NCI-H146 treated with DMSO at 0.1 percent for 48 hours (cell line): Measurements from ENCODE around the gene FOCAD.
"Not testable (repeated sequence)": the region's sequence is repeated elsewhere in the genome, so short reads cannot be mapped to it uniquely, and the experiment has no call there.

Experiments
- DNase-seq: peaks from one replicate; lab custom pipeline; 2025; ENCODE audit not compliant: unreplicated experiment; lab: John Stamatoyannopoulos, UW

The FOCAD gene

DNA sequence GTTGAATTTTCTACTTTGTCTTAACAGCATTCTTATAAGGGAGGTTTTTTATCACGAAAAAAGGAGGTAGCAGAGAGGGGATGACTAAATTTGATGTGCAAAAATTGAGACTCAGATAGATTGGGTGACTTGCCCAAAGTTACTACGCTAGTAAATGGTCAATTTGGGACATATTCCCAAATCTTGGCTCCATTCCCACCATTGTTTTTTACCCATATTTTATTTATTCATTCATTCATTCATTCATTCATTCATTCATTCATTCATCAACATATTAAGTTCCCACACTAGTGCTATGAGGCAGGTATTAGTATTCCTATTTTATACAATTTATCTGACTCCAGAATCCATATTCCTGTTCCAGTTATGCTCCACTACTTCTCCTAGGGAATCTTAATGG lies 261.8 kb downstream of the FOCAD start:
- no peak for DNase-seq

DNA sequence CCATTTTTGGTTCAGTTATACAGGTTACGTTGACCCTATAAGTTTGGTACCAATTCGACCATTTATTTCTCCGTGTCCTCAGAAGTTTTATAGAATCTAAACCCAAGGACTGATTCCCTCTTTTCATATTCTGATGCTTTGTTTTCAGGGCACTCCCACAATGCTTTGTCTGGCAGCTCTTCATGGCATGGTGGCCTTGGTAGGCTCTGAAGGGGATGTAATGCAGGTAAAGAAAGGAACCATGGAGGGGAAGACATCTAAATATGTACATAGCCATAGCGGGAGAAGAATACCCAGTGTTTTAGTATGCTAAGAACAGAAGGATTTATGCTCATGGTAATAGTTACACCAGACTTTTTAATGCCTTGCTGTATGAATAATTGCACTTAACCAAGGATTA lies 264.6 kb downstream of the FOCAD start:
- no peak for DNase-seq

DNA sequence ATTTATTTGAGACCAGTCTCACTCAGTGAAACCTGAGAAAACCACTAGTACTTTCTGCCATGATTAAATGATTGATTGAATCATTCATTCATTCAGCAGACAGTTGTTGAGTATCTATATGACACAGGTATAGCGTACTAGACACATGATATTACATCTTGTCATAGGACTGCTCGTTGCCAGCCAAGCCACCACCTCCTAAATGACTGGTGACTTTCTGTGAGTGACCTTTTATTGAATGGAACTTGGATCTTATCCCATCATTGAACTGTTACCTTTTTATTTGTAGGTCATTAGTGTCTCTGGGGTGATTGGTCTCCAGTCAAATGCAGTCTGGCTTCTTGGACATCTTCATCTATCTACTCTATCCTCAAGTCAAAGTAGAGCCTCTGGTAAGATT lies 266.6 kb downstream of the FOCAD start:
- no peak for DNase-seq

DNA sequence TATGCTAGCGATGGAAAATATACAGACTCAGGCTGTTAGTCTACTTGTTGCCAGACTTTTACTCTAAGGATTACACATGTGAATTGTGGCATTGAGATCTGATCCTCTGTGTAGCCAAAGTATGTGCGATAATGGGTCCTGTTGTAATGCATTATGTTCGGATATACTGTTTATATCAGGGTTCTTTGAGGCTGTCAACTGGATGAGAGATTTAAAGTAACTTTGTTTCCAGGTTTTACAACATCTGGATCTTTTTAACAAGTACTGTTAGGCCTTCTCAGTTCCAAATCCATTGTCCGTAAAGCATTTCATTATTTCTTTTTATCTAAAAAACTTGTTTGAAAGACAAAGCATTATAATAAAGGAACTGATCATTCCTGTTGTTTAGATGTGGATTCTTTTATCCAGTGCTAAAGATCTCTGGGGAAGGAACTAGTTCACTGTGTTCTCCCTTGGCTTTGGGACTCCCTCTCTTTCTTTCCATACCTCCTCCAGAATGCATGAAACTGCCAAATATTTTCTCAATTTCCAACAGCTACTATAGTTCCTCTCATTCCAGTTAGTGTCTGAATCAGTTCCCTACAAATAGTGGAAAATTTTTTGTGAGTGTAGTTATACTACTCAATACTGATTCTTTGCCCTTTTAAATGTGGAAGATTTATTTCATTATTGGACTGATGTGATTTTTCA lies 278.6 kb downstream of the FOCAD start:
- DNase-seq: no peak

DNA sequence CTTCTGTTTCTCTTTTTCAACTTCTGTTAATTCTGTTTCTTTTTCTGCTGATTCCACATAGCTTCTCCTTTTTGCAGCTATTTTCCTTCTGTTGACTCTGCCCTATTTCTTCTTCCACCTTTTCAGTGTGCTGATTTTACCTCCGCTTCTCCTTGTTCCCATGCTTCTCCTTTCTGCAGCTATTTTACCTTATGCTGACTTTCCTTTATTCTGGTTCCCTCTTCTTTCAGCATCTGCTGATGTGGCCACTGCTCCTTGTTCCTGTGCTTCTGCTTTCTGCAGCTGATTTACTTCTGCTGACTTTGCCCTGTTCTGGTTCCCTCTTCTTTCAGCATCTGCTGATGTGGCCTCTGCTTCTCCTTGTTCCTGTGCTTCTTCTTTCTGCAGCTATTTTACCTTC lies 288.6 kb downstream of the FOCAD start:
- no peak for DNase-seq

DNA sequence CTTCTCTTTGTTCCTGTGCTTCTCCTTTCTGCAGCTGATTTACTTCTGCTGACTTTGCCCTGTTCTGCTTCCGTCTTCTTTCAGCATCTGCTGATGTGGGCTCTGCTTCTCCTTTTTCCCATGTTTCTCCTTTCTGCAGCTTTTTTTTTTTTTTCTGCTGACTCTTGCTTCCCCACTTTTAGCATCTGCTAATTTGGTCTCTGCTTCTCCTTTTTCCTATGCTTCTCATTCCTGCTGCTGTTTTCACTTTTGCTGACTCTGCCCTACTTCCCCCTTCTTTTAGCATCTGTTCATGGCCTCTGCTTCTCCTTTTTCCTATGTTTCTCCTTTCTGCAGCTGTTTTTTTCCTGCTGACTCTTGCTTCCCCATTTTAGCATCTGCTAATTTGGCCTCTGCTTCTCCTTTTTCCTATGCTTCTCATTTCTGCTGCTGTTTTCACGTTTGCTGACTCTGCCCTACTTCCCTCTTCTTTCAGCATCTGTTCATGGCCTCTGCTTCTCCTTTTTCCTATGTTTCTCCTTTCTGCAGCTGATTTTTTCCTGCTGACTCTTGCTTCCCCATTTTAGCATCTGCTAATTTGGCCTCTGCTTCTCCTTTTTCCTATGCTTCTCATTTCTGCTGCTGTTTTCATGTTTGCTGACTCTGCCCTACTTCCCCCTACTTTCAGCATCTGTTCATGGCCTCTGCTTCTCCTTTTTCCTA lies 289.3 kb downstream of the FOCAD start:
- not testable (repeated sequence) for DNase-seq

DNA sequence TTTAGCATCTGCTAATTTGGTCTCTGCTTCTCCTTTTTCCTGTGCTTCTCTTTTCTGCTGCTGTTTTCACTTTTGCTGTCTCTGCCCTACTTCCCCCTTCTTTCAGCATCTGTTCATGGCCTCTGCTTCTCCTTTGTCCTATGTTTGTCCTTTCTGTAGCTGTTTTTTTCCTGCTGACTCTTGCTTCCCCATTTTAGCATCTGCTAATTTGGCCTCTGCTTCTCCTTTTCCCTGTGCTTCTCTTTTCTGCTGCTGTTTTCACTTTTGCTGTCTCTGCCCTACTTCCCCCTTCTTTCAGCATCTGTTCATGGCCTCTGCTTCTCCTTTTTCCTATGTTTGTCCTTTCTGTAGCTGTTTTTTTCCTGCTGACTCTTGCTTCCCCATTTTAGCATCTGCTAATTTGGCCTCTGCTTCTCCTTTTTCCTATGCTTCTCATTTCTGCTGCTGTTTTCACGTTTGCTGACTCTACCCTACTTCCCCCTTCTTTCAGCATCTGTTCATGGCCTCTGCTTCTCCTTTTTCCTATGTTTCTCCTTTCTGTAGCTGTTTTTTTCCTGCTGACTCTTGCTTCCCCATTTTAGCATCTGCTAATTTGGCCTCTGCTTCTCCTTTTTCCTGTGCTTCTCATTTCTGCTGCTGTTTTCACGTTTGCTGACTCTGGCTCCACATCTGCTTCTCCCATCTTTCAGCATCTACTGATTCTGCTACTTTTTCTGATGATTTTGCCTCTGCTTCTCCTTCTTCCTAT lies 290.3 kb downstream of the FOCAD start:
- DNase-seq: not testable (repeated sequence)

DNA sequence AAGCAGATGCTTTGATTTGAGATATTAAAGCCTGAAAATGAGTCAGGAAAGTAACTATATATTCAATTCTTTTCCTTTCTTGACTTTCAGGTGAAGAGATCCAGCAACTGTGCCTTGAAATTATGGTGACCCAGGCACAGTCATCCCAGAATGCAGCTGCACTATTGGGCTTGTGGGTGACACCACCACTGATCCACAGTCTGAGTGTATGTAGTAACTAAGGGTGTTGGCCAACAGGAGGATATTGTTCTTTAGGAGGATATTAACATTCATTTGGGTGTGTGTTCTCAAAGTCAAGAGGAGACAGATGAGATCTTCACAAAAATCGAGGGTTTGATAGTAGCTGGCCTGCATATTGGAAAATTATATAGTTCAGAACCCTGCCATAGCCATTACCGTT lies 294.2 kb downstream of the FOCAD start:
- no peak for DNase-seq

DNA sequence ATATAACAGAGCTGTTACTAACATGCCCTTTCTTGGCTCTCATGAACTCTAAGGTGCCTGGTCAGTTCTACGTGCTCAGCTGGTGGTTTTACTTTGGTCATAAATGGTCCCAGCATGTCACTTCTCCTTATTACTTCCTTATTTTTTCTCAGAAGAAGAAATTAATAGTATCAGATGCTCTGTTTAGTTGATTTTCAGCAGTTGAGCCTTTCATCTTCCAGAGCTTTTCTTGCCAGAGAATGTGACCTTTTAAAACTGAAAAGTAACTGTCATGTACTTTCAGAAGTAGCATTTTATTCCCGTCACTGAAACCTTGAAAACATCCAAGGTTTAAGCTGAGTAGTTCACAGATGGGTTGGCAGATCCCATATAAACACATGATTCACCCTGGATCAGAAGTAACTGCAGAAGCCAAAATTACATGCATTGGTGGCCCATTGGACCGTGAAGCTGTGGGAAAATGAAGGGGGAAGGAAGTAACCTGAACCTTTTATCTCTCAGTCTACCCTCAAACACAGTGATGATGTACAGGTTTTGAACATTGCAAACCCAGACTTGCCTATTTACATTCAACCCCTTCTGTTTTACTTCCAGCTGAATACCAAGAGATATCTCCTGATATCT lies 296.9 kb downstream of the FOCAD start:
- DNase-seq: no peak

DNA sequence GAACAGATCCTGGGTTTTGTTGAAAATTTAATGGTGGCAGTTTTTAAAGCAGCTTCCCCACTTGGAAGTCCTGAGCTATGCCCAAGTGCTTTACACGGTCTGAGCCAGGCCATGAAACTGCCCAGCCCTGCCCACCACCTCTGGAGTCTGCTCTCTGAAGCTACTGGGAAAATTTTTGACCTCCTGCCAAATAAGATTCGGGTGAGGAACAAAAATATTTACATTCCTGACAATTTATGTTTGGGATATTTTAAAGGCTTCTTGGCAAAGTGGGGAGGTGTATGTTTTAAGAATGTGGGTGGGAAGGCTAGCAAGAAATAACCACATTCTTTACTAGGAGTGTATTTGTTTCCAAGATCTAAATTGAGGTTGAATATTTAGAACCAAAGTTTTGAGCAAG lies 297.4 kb downstream of the FOCAD start:
- no peak for DNase-seq

DNA sequence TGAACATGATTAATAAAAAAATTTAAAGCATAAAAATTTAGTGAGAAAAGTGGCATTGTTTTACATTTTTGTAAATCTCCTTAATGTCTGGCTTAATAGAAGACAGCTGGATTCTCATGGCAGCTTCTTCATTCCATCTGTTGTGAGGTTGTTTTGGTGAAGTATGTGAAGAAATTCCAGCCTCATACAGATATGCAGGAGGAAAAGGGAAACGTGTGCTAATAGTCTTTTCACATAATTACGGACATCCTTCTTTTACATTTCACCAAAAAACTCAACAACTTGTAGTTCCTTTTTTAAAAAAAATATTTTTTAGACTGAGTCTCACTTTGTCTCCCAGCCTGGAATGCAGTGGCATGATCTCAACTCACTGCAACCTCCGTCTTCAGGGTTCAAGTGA lies 300.4 kb downstream of the FOCAD start:
- DNase-seq: no peak

DNA sequence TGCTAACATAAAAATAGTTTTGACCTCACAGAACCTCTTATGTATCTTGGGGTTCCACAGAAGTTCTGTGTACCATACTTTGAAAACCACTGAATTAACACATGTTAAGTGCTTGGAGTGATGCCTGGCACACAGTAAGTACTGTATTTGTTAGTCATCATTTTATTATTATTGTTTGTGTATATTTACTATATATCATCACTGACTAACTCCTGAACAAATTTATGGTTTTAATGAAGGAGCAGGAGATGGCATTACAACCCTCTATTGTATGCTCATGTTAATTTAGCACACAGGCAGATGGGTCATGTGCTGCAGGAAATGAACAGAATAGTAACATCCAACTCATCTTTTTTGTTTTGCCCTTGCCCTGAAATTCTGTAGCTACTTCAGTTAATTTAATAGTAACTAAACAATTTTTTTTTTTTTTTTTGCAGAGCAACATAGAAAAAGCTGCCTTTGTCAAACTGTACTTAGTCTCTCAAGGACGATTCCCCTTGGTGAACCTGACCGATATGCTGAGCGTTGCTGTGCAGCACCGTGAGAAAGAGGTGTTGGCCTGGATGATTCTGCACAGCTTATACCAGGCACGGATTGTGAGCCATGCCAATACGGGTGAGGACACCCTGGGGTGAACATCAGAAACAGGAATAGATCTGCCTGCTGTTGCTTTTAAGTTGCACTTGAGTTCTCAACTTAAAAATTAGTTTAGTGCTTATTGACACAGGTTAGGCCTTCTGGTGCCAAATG lies 302.0 kb downstream of the FOCAD start:
- DNase-seq: no peak

DNA sequence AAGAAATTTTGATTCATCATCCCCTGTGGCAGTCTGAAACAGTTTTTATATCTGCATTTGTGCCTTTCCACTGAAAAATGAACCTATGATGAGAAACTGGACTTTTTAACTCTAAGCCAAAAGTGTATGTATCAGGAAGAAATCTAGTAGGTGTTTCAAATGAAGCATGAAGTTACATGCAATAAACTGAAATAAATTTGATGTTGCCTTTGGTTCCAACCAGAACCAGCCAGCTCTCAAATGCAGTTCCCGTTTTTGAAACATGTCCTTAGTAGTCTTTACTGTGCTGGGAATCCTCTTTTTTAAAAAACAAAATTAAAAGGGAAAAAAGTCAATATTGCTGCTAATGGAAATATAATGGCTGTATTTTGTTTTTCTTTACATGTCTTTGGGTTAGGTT lies 303.5 kb downstream of the FOCAD start:
- DNase-seq: no peak

DNA sequence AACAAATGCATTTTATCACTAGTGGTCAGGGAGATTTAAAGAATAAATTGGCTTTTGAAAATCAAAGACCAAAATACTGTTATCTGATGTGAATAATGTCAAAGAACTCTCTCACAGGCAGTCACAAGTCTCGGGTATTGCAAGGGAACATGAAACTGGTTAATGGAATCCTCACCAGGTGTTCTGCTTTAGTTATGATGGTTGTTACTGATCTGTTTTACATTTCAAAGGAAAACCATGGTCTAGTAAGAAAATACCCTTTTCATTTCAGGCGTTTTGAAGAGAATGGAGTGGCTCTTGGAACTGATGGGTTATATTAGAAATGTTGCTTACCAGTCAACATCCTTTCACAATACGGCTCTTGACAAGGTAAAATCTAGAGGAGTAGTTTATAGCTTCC lies 304.0 kb downstream of the FOCAD start:
- DNase-seq: no peak

DNA sequence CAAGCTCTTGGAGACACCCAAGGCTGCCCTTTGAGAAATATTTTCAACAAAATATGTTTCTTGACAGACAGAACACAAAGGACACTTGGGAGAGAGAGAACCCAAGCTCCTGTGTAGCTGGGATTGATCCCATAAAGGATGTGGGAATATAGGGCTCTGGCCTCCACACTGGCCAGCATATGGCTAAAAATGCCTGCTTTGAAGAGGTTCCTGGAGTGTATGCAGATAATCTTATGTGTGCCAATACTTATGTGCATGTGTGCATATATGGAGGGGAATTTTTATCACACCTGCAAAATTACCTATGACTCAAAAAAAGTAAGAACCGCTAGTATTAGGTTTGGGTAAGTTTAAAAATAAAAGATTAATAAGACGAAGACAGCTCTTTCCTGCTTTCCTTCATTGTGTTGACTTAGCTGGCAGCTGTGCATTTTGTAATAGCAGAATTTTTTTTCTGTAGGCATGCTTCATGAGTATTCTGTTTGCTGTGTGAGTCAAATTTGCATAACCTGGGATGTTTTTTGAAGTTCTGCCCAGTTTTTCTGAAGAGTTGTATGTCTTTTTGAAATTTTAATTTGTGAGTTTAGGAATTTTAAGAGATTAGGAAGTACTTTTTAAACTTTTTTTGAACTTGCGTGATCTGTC lies 304.7 kb downstream of the FOCAD start:
- DNase-seq: no peak

DNA sequence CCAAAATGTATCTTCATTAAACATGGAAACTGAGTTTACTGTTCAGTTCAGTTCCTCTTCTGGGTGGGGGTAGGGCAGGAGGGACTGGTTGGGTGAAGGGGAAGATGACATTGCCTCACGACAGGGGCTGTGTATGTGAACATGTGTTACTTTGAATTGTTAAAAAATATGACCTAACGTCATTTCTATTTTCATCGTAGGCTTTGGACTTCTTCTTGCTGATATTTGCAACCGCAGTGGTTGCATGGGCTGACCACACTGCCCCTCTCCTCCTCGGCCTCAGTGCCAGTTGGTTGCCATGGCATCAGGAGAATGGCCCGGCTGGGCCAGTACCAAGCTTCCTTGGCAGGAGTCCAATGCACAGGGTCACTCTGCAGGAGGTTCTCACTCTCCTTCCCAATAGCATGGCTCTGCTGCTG lies 305.9 kb downstream of the FOCAD start:
- no peak for DNase-seq

DNA sequence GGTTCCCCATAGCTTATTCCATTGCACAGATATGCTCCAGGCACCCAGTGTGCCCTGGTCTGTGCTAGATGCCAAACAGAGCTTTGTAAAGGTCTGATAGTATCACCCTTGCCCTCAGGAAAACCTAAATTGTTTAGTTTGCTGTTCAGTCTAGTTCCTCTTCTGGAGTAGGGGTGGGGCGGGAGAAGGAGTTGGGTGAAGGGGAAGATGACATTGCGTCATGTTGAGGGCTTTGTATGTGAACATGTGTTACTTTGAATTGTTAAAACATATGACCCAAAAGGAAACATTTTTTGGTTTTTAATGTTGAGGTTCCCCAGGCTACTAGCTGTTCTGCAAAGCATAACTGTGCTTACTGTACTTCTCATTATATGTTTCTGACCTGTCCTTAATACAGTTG lies 306.8 kb downstream of the FOCAD start:
- DNase-seq: no peak

DNA sequence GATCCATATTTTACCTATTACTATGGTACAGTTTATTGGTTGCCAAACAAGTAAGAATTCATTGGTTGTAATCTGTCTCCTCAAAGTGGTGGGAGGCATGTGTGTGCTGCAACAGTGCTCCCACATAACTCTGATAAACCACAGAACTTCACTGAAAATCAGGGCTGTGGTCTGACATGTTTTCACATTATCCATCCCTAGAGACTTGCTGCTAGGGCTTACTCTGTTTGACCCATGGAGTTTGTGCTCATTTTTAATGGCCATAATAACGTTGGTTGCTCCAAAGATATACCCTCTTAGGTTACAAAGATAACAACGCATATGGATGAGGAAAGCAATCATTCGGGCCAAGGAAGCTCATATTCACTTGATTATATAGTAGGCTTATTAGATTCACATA lies 310.4 kb downstream of the FOCAD start:
- DNase-seq: no peak

DNA sequence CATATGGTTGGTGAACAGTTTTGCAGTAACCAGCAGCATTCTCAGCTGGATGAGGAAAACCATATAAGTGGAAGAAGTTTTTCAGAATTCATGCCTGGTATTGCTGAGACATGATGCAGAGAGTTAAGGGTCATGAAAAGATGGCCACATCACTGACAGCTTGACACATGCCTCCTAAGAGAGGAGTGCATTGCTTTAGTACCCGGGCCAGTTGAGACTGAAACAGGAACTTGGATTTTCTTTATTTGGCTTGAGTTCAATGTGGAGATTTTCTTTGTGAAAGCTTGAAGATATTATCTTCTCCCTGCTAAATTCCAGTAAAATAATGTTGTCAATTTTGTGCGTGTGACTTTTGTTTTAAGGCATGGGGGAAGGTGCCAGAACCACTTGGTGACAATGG lies 311.6 kb downstream of the FOCAD start:
- DNase-seq: no peak

DNA sequence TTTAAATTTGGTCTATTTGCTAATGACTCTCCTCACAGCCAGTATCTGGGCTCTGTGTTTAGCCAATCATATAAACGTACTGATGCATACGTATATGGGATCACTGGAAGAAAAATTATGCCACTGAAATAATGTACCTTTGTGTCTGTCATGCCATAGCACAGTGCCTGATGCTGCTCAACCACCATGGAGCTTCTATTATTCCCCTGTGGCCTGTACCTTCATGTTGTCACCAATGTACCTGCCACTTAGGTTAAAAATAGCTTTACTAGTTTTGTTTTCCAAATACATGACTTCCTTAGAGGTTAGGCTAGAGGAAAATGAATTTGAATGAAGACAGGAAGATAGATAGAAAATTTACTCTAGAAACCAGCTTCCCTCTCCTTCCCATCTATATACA lies 312.8 kb downstream of the FOCAD start:
- no peak for DNase-seq
